MCF 10A (cell line): ENCODE results near the gene ARHGAP25. TPM values are rescaled to one million over a fixed set of nuclear protein-coding genes. Genes with fewer than 3 reads are reported as not detected.

Source experiments
- BruUV-seq: library from RNA; stranded (reverse); fragments of 400-500 nt; replicated peaks from 2 replicates; lab custom pipeline; 2021; lab: Mats Ljungman, UMichigan
- CTCF ChIA-PET: fragments of 300-600 bp; sonication (Branson Sonifier 250); formaldehyde crosslinking; extraction: SDS; loops from one replicate; lab custom pipeline; 2021; ENCODE audit warnings: antibody characterized with exemption, inconsistent platforms; lab: Yijun Ruan, JAX
- POLR2A ChIA-PET: fragments of 300-600, 350-650 bp; sonication (Branson Sonifier 250); formaldehyde crosslinking; extraction: SDS; loops from one replicate; lab custom pipeline; 2020; ENCODE audit warnings: antibody characterized with exemption, inconsistent platforms; lab: Yijun Ruan, JAX
- DNase-seq: peaks from one replicate; pipeline ENCODE4 v3.0.0-alpha.2; 2018; ENCODE audit not compliant: unreplicated experiment
- H3K27ac Mint-ChIP-seq: one replicate; pipeline ENCODE4 v1.8.0; 2022; ENCODE audit warnings: mild to moderate bottlenecking, low read depth, mixed read lengths; ENCODE audit not compliant: unreplicated experiment
- H3K27me3 Mint-ChIP-seq: one replicate; pipeline ENCODE4 v1.8.0; 2022; ENCODE audit warnings: mixed read lengths; ENCODE audit not compliant: insufficient read depth, unreplicated experiment
- H3K36me3 Mint-ChIP-seq: one replicate; pipeline ENCODE4 v1.8.0; 2022; ENCODE audit warnings: mild to moderate bottlenecking, moderate library complexity, mixed read lengths; ENCODE audit not compliant: insufficient read depth, unreplicated experiment
- H3K4me1 Mint-ChIP-seq: one replicate; pipeline ENCODE4 v1.8.0; 2022; ENCODE audit warnings: mixed read lengths; ENCODE audit not compliant: insufficient read depth, unreplicated experiment
- H3K4me3 Mint-ChIP-seq: one replicate; pipeline ENCODE4 v1.8.0; 2022; ENCODE audit warnings: mild to moderate bottlenecking, moderate library complexity, mixed read lengths; ENCODE audit not compliant: unreplicated experiment
- H3K9me3 Mint-ChIP-seq: one replicate; pipeline ENCODE4 v1.8.0; 2022; ENCODE audit warnings: mixed read lengths; ENCODE audit not compliant: unreplicated experiment
- intact Hi-C: fragments of 100-400 bp; cut with micrococcal nuclease; formaldehyde crosslinking; loops from 2 replicates; pipeline ENCODE4 v1.14.1; 2022
- total RNA-seq: library from RNA; stranded (reverse); gene quantifications from 2 replicates; pipeline ENCODE4 v1.2.3, GENCODE V29; 2022
- TF ChIP-seq, protein P1 (sequence below): fragments of 200-600 bp; IDR thresholded peaks from one replicate; pipeline ENCODE4 v1.8.0; 2022; ENCODE audit warnings: antibody characterized with exemption, mild to moderate bottlenecking; ENCODE audit not compliant: unreplicated experiment

Gene ARHGAP25
- total RNA-seq, 1 experiment from 2014 or later: 0.93 TPM

- ChIA-PET POLR2A (interaction anchor here (0.6 kb wide), 1 partner anchor 194 kb away, joined by 4 read pairs; no protein-coding TSS in a partner anchor), CTCF (interaction anchor here (1.0 to 2.7 kb wide), 4 partner anchors 10 to 209 kb away, joined by 3 to 7 read pairs (median 4); no protein-coding TSS in a partner anchor)
- TF ChIP-seq, protein P1, sequence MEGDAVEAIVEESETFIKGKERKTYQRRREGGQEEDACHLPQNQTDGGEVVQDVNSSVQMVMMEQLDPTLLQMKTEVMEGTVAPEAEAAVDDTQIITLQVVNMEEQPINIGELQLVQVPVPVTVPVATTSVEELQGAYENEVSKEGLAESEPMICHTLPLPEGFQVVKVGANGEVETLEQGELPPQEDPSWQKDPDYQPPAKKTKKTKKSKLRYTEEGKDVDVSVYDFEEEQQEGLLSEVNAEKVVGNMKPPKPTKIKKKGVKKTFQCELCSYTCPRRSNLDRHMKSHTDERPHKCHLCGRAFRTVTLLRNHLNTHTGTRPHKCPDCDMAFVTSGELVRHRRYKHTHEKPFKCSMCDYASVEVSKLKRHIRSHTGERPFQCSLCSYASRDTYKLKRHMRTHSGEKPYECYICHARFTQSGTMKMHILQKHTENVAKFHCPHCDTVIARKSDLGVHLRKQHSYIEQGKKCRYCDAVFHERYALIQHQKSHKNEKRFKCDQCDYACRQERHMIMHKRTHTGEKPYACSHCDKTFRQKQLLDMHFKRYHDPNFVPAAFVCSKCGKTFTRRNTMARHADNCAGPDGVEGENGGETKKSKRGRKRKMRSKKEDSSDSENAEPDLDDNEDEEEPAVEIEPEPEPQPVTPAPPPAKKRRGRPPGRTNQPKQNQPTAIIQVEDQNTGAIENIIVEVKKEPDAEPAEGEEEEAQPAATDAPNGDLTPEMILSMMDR: no peak
- no peaks in the 10 kb centered on the region for H3K9me3 Mint-ChIP-seq
- intact Hi-C loops: no loop called here
- H3K27ac Mint-ChIP-seq: no peak overlapping the region
- no TSS peak for BruUV-seq
- H3K36me3 Mint-ChIP-seq: no peaks in the 10 kb centered on the region
- H3K4me3 Mint-ChIP-seq: no peak overlapping the region
- no peak for DNase-seq
- H3K27me3 Mint-ChIP-seq: no peaks in the 10 kb centered on the region
- H3K4me1 Mint-ChIP-seq: peaks cover 13% of the 10 kb centered on the region
These were observed 435 bp upstream of the ARHGAP25 start for GRCh38 chr2:68734176-68734575.

- Mint-ChIP-seq H3K27ac (no peak overlapping the region), H3K4me3 (no peak overlapping the region), H3K4me1 (peaks cover 18% of the 10 kb centered on the region), H3K36me3 (no peaks in the 10 kb centered on the region), H3K9me3 (no peaks in the 10 kb centered on the region), H3K27me3 (no peaks in the 10 kb centered on the region)
- intact Hi-C loops: no loop called here
- CTCF ChIA-PET: no interaction called here
- TF ChIP-seq, protein P1: no peak
- POLR2A ChIA-PET: no interaction called here
- BruUV-seq: no TSS peak
- no peak for DNase-seq
These were observed 1.5 kb downstream of the ARHGAP25 start for GRCh38 chr2:68736086-68736485.

DNA sequence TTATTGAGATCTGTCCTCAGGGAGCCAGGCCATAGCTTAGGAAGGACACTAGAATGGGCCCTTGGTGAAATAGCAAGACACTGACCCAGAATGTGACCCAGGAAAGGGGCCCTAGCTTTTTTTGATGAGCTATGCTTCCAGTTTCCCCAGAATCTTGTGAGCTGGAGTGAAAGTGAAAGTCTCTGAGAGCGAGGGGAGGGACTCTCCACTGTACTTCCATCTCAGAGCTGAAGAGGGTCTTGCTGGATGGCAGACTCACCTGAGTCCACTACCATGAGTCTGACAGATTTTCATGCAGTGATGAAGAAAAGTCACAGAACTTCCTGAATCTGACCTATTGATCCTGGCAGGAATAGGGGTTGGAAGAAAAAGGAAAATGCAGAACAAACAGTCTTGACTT, 3.1 kb downstream of the ARHGAP25 start:
- intact Hi-C loops: no loop called here
- CTCF ChIA-PET: interaction anchor here (0.6 to 7.4 kb wide), 6 partner anchors 14 to 274 kb away, joined by 3 to 64 read pairs (median 6); no protein-coding TSS in a partner anchor
- DNase-seq: no peak
- no peaks in the 10 kb centered on the region for H3K36me3 Mint-ChIP-seq
- H3K27me3 Mint-ChIP-seq: no peaks in the 10 kb centered on the region
- no peaks in the 10 kb centered on the region for H3K9me3 Mint-ChIP-seq
- POLR2A ChIA-PET: interaction anchor here (1.0 kb wide), 1 partner anchor 10 kb away, joined by 3 read pairs; no protein-coding TSS in a partner anchor
- TF ChIP-seq, protein P1: no peak
- H3K27ac Mint-ChIP-seq: no peak overlapping the region
- H3K4me1 Mint-ChIP-seq: peaks cover 17% of the 10 kb centered on the region
- H3K4me3 Mint-ChIP-seq: no peak overlapping the region
- BruUV-seq: no TSS peak

GRCh38 chr2:68738906-68739594, 4.4 kb downstream of the ARHGAP25 start:
- H3K4me1 Mint-ChIP-seq: peaks cover 17% of the 10 kb centered on the region
- ChIA-PET CTCF (interaction anchor here (1.0 to 7.4 kb wide), 9 partner anchors 10 to 277 kb away, joined by 3 to 64 read pairs (median 6); no protein-coding TSS in a partner anchor), POLR2A (no interaction called here)
- BruUV-seq: no TSS peak
- no peak overlapping the region for H3K4me3 Mint-ChIP-seq
- TF ChIP-seq, protein P1: no peak
- no peak for DNase-seq
- H3K27me3 Mint-ChIP-seq: no peaks in the 10 kb centered on the region
- no peaks in the 10 kb centered on the region for H3K9me3 Mint-ChIP-seq
- H3K36me3 Mint-ChIP-seq: no peaks in the 10 kb centered on the region
- no peak overlapping the region for H3K27ac Mint-ChIP-seq
- intact Hi-C loops: no loop called here
